GM18519 (cell line): ENCODE data around the gene SRRM4.
"Not testable (repeated sequence)": the region's sequence is repeated elsewhere in the genome, so short reads cannot be mapped to it uniquely, and the experiment has no call there.

Experiments
- ATAC-seq: cut with Tn5 transposase; IDR thresholded peaks from one replicate; pipeline ENCODE4 v1.9.1; 2021; ENCODE audit warnings: mild to moderate bottlenecking, moderate library complexity; ENCODE audit not compliant: unreplicated experiment, low FRiP score

The SRRM4 gene

GRCh38 chr12:119068129-119068856 is 87.0 kb downstream of the SRRM4 start:
- ATAC-seq = no peak

GRCh38 chr12:119069147-119069642 is 87.9 kb downstream of the SRRM4 start:
- no peak for ATAC-seq

GRCh38 chr12:119071176-119071575 is 89.8 kb downstream of the SRRM4 start:
- ATAC-seq = no peak

- ATAC-seq = no peak
Observed at GRCh38 chr12:119071638-119072231, 90.4 kb downstream of the SRRM4 start.

- no peak for ATAC-seq
Observed at GRCh38 chr12:119072440-119072839, 91.1 kb downstream of the SRRM4 start.

- no peak for ATAC-seq
Observed at GRCh38 chr12:119075222-119075787, 94.0 kb downstream of the SRRM4 start.

GRCh38 chr12:119075918-119076317 is 94.6 kb downstream of the SRRM4 start:
- ATAC-seq = no peak

GRCh38 chr12:119079530-119079929 is 98.2 kb downstream of the SRRM4 start:
- no peak for ATAC-seq

- no peak for ATAC-seq
Observed at GRCh38 chr12:119082016-119082415, 100.7 kb downstream of the SRRM4 start.

- ATAC-seq = no peak
Observed at GRCh38 chr12:119082496-119082895, 101.2 kb downstream of the SRRM4 start.

GRCh38 chr12:119088685-119089379 is 107.5 kb downstream of the SRRM4 start:
- ATAC-seq = no peak

- no peak for ATAC-seq
Observed at GRCh38 chr12:119089380-119090013, 108.2 kb downstream of the SRRM4 start.

GRCh38 chr12:119090276-119090675 is 108.9 kb downstream of the SRRM4 start:
- ATAC-seq = no peak

GRCh38 chr12:119090865-119091264 is 109.5 kb downstream of the SRRM4 start:
- no peak for ATAC-seq

- ATAC-seq = no peak
Observed at GRCh38 chr12:119096429-119097202, 115.3 kb downstream of the SRRM4 start.

GRCh38 chr12:119100933-119101332 is 119.6 kb downstream of the SRRM4 start:
- ATAC-seq = no peak

- no peak for ATAC-seq
Observed at GRCh38 chr12:119102274-119102673, 120.9 kb downstream of the SRRM4 start.

- ATAC-seq = no peak
Observed at GRCh38 chr12:119102714-119103113, 121.4 kb downstream of the SRRM4 start.

- ATAC-seq = not testable (repeated sequence)
Observed at GRCh38 chr12:119104969-119105368, 123.6 kb downstream of the SRRM4 start.

- ATAC-seq = no peak
Observed at GRCh38 chr12:119113496-119113986, 132.2 kb downstream of the SRRM4 start.
